Progenitor cell of endocrine pancreas (in vitro differentiated cells): Measurements from ENCODE around the gene ACOXL. TPM values are rescaled to one million over a fixed set of nuclear protein-coding genes. Genes with fewer than 3 reads are reported as not detected.
A peak's percentile ranks its signal among the peaks of the same experiment; 100 is the strongest.

Experiments used
- DNase-seq: peaks from one replicate; pipeline ENCODE4 v3.0.0; 2021; ENCODE audit warnings: low spot score; ENCODE audit not compliant: unreplicated experiment
- H3K27ac Mint-ChIP-seq: 2 replicates; pipeline ENCODE4 v1.8.0; 2021; ENCODE audit warnings: mild to moderate bottlenecking, moderate library complexity, mixed read lengths
- H3K27me3 Mint-ChIP-seq: 2 replicates; pipeline ENCODE4 v1.8.0; 2021; ENCODE audit warnings: mixed read lengths
- H3K36me3 Mint-ChIP-seq: 2 replicates; pipeline ENCODE4 v1.8.0; 2022; ENCODE audit warnings: mixed read lengths; ENCODE audit not compliant: insufficient read depth
- H3K4me1 Mint-ChIP-seq: 2 replicates; pipeline ENCODE4 v1.8.0; 2021; ENCODE audit warnings: low read depth, mixed read lengths
- H3K4me3 Mint-ChIP-seq: 2 replicates; pipeline ENCODE4 v1.8.0; 2021; ENCODE audit warnings: low read depth, mild to moderate bottlenecking, moderate library complexity, mixed read lengths
- H3K9me3 Mint-ChIP-seq: 2 replicates; pipeline ENCODE4 v1.8.0; 2021; ENCODE audit warnings: low read depth, mixed read lengths
- CTCF ChIP-seq: fragments of 200-600 bp; sonication (generic); IDR thresholded peaks from one replicate; pipeline ENCODE4 v1.5.0; 2021; ENCODE audit warnings: antibody characterized with exemption, mild to moderate bottlenecking; ENCODE audit not compliant: unreplicated experiment
- total RNA-seq: library from RNA; stranded (reverse); gene quantifications from 2 replicates; pipeline ENCODE4 v1.2.1, GENCODE V29; 2021

Gene ACOXL
- total RNA-seq, 1 donor from 2014 or later, result 0.19 TPM

GRCh38 chr2:110751642-110752041 lies 19.3 kb downstream of the ACOXL start:
- Mint-ChIP-seq H3K4me1 (peaks cover 9% of the 10 kb centered on the region), H3K9me3 (no peaks in the 10 kb centered on the region), H3K4me3 (no peak overlapping the region), H3K27ac (no peak overlapping the region), H3K36me3 (no peaks in the 10 kb centered on the region), H3K27me3 (peaks cover 27% of the 10 kb centered on the region)
- TF ChIP-seq CTCF, result no peak
- DNase-seq, result no peak

GRCh38 chr2:110752871-110753270 lies 20.5 kb downstream of the ACOXL start:
- TF ChIP-seq CTCF, result no peak
- no peak for DNase-seq
- Mint-ChIP-seq H3K27me3 (peaks cover 15% of the 10 kb centered on the region), H3K27ac (no peak overlapping the region), H3K9me3 (no peaks in the 10 kb centered on the region), H3K4me1 (peaks cover 6% of the 10 kb centered on the region), H3K36me3 (no peaks in the 10 kb centered on the region), H3K4me3 (no peak overlapping the region)

- Mint-ChIP-seq H3K4me1 (no peaks in the 10 kb centered on the region), H3K36me3 (peaks cover 1% of the 10 kb centered on the region)
- TF ChIP-seq CTCF, result peak; percentile 73
These were observed 23.2 kb downstream of the ACOXL start for GRCh38 chr2:110755491-110756078.

GRCh38 chr2:110759411-110759810 lies 27.0 kb downstream of the ACOXL start:
- no peak overlapping the region for H3K4me3 Mint-ChIP-seq
- no peaks in the 10 kb centered on the region for H3K27me3 Mint-ChIP-seq
- no peak overlapping the region for H3K27ac Mint-ChIP-seq

More at GRCh38 chr2:110755491-110756078, 23.2 kb downstream of the ACOXL start:
- Mint-ChIP-seq H3K4me3 (no peak overlapping the region), H3K9me3 (peaks cover 17% of the 10 kb centered on the region), H3K27me3 (no peaks in the 10 kb centered on the region), H3K27ac (no peak overlapping the region)
- DNase-seq, result no peak

GRCh38 chr2:110764931-110765330 lies 32.6 kb downstream of the ACOXL start:
- Mint-ChIP-seq H3K27me3 (peaks cover 11% of the 10 kb centered on the region), H3K4me1 (peaks cover 10% of the 10 kb centered on the region), H3K27ac (no peak overlapping the region), H3K9me3 (peaks cover 6% of the 10 kb centered on the region), H3K4me3 (no peak overlapping the region), H3K36me3 (no peaks in the 10 kb centered on the region)
- no peak for TF ChIP-seq CTCF
- DNase-seq, result no peak

More at GRCh38 chr2:110759411-110759810, 27.0 kb downstream of the ACOXL start:
- Mint-ChIP-seq H3K4me1 (no peaks in the 10 kb centered on the region), H3K9me3 (peaks cover 23% of the 10 kb centered on the region), H3K36me3 (peaks cover 1% of the 10 kb centered on the region)
- DNase-seq, result no peak
- no peak for TF ChIP-seq CTCF
